ENCODE results near the gene LAMA5.

LAMA5 gene

GRCh38 chr20:62371588-62372041 lies 4.5 kb upstream of the LAMA5 start:
- no peak for DNase-seq

DNA sequence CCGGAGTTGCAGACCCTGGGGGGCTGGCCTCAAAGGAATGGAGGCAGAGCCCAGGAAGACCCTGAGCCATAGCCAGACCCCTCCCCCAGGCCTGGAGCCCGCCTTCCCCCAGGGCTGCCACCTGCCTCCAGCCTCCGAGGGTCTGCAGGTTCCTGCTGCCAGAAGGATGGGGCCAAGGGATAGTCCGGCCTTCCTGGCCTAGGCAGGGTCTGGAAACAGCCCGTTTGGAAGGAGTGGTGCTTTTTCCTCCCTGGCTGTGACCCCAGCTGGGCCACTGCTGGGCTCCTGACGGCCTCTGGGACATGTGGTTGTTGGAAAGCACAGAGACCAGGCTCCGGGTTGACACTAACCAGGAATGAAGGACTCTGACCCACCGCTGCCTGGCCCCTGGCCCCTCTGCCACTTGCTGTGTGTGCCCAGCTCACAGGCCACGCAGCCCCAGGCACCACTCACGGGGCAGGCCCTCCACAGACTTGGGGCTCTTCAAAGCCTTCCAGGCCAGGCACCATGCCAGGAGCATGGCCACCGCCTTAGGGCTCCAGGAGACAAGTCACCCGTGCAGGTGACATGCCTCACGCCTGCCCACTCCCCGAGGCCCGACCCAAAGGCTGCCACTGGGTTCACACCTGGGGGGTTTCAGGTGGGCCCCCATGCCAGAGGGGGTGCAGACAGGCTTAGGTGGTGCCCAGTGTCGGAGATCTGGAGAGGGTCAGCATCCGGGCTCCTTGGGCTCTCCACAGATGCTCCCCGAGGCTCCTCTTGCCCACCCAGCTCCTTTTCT lies 3.9 kb upstream of the LAMA5 start:
- no peak for DNase-seq

DNA sequence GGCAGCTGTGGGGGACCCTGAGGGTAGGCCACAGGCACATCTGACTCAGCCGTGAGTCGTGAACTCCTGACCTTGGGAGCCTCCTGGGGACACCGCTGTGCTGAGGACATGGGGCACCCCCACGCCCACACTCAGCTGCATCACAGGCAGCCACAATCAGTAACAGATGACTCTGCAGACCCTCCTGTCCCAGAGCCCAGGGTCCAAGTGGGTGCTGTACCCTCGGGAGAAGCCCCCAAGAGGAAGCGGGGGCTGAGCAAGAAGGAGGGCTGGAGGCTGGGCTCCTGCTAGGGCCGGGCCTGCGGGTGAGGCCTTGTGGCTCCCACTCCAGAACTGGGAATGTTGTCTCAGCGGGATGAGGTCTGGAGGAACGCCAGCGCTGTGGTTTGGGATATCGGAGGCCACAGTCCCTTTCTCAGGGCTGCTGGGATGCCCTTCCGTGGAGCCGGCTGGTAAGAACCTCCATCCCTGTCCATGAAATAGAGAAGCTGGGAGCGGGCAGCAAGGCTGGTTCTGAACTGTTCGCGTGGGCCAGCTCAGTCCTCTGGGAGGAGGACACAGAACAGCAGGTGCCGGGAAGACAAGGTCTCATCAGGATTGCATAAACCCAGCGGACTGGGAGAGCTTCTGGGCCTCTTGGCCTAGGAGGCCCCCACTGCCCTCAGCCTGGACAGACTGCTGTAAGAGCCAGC lies 3.1 kb upstream of the LAMA5 start:
- no peak for DNase-seq

DNA sequence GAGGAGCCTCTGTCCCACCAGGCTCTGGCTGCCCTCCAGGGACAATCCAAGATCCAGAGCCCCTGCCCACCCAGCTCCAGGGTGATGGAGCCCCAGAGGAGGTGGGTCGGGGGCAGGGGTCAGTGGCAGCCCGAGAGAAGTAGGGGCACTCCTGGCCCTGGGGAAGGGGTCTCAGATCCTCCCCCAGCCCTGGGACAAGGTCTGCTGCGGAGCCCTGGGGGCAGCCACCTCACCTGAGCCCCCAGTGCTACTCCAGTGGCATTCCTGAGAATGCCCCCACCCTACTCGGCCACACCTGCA lies 2.7 kb upstream of the LAMA5 start:
- DNase-seq: no peak

DNA sequence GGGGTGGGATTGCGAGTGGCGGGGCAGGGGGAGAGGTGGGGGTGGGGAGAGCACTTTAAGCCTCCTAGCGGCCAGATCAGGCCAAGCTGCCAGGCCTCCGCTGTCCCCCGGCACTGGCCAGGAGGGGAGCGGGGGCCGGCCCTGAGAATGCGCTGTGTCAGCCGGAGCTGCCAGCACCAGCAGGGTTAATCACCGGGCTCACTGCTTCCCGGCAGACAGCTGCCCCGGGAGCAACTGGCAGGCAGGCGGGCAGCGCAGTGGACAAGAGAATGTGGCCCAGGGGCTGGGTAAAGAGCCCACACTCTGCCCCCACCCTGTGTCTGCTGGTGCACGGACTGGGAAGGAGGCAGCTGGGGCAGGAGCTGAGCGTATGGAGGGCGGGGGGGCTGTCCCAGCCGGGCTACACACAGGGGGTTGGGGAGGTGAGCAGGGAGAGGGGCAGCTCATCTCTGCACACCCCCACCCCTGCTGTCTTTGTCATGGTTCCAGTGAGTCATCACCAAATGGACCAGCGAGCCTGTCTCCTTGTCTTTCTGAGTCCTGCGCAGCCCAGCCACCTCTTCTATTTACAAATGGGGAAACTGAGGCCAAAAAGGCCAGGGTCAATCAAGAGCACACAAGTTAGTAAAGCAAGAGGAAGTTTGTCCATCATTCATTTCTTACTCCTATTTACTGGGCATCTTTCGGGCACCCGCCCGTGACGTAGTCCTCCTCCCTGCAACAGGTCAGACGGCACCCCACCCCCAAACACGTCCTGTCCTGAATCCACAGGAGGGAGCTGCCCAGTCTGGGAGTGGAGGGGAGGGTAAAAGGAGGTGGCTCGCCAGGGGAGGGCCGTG lies 2.1 kb upstream of the LAMA5 start:
- peak in 2 of 3 experiments; percentile 50 to 60 for DNase-seq

- peak; percentile 30 to 58 (median 50) for DNase-seq
Measured at GRCh38 chr20:62368392-62368975, 1.4 kb upstream of the LAMA5 start.

GRCh38 chr20:62367633-62368391 lies 700 bp upstream of the LAMA5 start:
- DNase-seq: peak; percentile 57 to 72 (median 64)

- peak; percentile 45 to 59 (median 51) for DNase-seq
Measured at GRCh38 chr20:62366370-62367135, 559 bp downstream of the LAMA5 start.

DNA sequence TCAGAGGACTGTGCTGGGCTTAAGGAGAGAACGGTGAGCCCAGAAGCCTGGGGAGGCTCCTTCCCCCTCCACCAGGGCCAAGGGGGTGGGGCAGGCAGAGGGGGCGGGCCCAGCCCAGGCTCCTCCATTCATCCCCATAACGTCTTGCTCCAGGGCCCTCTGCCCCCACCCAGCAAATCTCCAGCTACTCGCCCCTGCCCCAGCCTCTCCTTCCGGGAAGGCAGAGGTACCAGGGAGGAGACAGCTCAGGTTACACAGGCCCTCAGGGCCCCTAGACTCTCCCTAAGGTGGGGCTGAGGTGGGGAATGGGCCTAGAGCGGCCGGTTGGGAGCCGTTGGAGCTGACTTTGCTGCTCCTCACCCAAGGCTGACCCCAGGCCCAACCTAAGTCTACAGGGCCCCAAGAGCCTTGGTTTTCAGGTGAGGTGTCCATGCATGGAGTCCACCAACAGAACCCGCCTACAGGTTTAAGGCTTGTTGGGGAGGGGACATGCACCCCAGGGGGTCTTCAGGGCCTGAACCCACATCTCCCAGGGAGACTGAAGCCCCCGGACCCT lies 1.2 kb downstream of the LAMA5 start:
- peak in 1 of 3 experiments; percentile 59 for DNase-seq

GRCh38 chr20:62364911-62365736 lies 2.0 kb downstream of the LAMA5 start:
- no peak for DNase-seq

GRCh38 chr20:62363920-62364851 lies 2.9 kb downstream of the LAMA5 start:
- DNase-seq: no peak

DNA sequence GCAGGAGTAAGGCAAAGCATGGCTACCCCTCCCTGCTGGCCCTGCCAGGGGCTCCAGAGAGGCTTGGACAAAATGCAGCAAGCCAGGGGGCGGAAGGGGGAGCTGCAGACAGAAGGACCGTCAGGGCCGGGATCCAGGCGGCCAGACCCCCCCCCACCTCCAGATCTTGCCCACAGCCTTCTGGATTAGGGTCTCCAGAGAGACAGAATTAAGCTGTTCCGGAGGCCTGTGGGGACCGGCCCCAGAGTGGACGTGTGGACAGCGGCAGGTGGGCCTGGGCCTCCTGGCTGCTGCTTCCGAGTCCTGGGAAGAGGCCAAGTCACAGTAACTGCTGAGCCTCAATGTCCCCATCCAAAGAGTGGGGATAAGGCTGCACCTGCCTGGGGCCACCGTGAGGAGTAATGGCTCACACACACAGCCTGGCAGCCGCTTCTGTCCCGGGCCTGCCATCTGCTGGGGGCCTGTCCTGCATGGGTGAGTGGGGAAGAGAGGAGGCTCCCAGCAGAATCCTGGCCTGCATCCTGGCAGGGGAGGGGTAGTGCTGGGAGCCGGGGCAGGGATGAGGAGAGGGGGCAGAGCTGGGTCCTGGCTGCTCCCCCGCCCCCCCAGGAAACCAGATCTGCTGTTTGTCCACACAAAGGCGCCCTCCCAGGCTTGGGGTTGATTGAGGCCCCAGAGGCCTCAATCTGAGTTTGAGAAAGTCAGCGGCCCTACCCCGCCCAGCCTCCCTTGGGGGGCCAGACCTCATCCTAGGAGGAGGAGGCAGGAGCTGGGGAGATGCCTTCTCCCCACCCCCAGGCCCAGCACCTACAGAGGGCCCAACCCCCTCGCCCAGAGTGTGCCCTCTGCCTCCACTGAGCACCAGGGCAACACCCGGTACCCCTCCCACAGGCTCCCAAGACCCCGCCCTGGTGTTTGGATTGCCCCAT lies 3.9 kb downstream of the LAMA5 start:
- DNase-seq: no peak

DNA sequence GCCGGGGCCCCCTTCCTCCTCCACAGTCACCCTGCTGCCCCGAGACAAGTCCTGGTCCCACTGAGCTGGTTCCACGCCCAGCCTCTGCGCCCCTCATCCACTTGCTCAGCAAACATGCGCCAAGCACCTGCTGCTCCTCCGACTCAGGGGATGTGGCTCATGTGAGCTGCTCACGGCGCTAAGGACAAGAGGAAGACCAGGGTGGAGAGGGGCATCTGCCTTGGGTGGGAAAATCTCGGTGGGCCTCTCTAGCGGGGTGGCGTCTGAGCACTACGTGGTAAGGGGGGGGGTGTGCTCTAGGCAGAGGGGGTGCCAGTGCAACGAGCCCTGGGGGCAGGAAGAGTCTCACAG lies 4.5 kb downstream of the LAMA5 start:
- no peak for DNase-seq

GRCh38 chr20:62361799-62362589 lies 5.1 kb downstream of the LAMA5 start:
- no peak for DNase-seq

DNA sequence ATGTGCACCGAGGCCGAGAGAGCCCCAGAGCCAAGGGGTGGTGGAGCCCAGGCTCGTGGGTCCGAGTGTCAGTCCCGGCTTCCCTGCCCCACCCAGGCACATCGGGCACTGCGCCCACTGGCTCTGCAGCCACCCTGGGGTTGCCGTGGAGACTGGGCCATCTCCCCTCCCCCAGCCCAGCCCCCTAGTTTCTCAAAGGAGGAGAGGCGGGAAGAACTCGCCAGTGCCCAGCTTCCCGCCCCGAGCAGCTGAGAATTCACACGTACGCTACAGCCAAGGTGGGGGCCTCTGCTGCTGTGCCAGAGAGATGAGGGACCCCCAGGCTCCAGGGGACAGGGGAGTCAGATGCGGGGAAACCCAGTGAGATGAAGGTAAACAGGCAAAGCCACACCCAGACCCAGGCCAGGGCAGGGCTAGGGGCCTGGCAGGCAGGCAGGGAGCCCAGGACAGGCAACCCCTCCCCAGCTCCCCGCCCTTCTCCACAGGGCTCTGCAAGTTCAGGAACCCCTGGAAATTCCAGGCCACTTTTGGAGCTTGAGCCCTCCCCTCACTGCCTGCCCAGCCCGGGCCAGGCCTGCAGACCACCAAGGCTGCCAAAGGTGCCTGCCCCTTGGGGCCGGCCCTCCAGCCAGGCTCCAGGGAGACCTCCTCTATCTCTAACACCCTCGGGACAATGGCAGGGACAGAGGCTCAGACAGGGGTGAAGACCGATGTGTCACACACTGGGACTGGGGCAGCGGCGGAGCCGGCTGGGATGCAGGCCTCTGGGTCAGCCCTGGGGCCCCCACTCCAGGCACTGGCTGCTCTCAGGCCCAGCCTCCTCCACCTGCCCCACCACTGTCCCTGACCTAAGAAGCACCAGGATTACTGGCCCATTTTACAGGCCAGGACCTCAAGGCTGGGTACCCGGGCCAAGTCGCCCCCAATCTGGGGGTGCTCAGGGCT lies 6.0 kb downstream of the LAMA5 start:
- peak in 1 of 3 experiments; percentile 49 for DNase-seq
